ENCODE measurements around the gene LRRC8C.

- TF ChIP-seq CTCF (IDR thresholded peaks at IDR 0.05; ENCODE audit: poor library complexity) (no peak), EZH2 (IDR thresholded peaks at IDR 0.05; ENCODE audit: borderline replicate concordance) (no peak)
These were observed 129.0 kb downstream of the LRRC8C start for GRCh38 chr1:89761901-89762300.

All from hepatocyte (in vitro differentiated cells).